CD14-positive monocyte (primary cell): Measurements from ENCODE around the gene ARMH3. TPM values are rescaled to one million over a fixed set of nuclear protein-coding genes. Genes with fewer than 3 reads are reported as not detected.

ENCODE experiments used
- DNase-seq, 3 donors: peaks; one replicate each; pipeline ENCODE4 v3.0.0-alpha.2; 2011 to 2022
- H2AFZ ChIP-seq: 2 replicates; pipeline ENCODE4 v1.6.0; 2012; ENCODE audit warnings: mild to moderate bottlenecking, low read depth, low read length, inconsistent platforms; ENCODE audit not compliant: insufficient read depth, poor library complexity, severe bottlenecking
- H3K27ac ChIP-seq, 2 donors: 1 replicate in 1 of 2; 2 replicates in 1 of 2; pipeline ENCODE4 v1.5.1; 2012 to 2013; ENCODE audit warnings: low read length in 2 of 2, control low read depth in 1 of 2, inconsistent platforms in 1 of 2, low read depth in 1 of 2, mild to moderate bottlenecking in 1 of 2
- H3K27me3 ChIP-seq, 2 donors: one replicate each; pipeline versions ENCODE4 v1.6.0 to v1.6.1; 2011 to 2013; ENCODE audit warnings: low read length in 2 of 2; ENCODE audit not compliant: control insufficient read depth in 2 of 2, insufficient read depth in 2 of 2
- H3K36me3 ChIP-seq, 2 donors: replicated peaks in 1 of 2; 1 replicate in 1 of 2; 2 replicates in 1 of 2; pipeline versions ENCODE4 v1.5.1 to v1.6.1; 2012 to 2013; ENCODE audit warnings: low read length in 2 of 2, control low read depth in 1 of 2, inconsistent platforms in 1 of 2, mild to moderate bottlenecking in 1 of 2; ENCODE audit not compliant: insufficient read depth in 2 of 2, control insufficient read depth in 1 of 2
- H3K4me1 ChIP-seq, 2 donors: 1 replicate in 1 of 2; 2 replicates in 1 of 2; pipeline versions ENCODE4 v1.5.1 to v1.6.1; 2012 to 2013; ENCODE audit warnings: low read length in 2 of 2, control low read depth in 1 of 2, inconsistent platforms in 1 of 2, mild to moderate bottlenecking in 1 of 2, moderate library complexity in 1 of 2; ENCODE audit not compliant: insufficient read depth in 2 of 2, control insufficient read depth in 1 of 2
- H3K4me2 ChIP-seq: replicated peaks from 2 replicates; pipeline ENCODE3; 2012; ENCODE audit warnings: low read length, moderate library complexity, mild to moderate bottlenecking; ENCODE audit not compliant: poor library complexity, severe bottlenecking; ENCODE audit errors: extremely low read depth
- H3K4me3 ChIP-seq, 3 experiments: fragments of 200-600 bp in 1 of 3; sonication (generic) in 1 of 3; replicated peaks in 1 of 3; 1 replicate in 2 of 3; 2 replicates in 1 of 3; pipeline ENCODE4 v1.5.1; 2011 to 2013; ENCODE audit warnings: low read length in 3 of 3, mild to moderate bottlenecking in 3 of 3, control low read depth in 2 of 3, low read depth in 2 of 3, inconsistent platforms in 1 of 3, moderate library complexity in 1 of 3
- H3K79me2 ChIP-seq: 2 replicates; pipeline ENCODE4 v1.6.0; 2012; ENCODE audit warnings: mild to moderate bottlenecking, control low read depth, inconsistent platforms, low read length, moderate library complexity; ENCODE audit not compliant: insufficient read depth
- H3K9ac ChIP-seq: 2 replicates; pipeline ENCODE4 v1.6.0; 2017; ENCODE audit warnings: low read length, mild to moderate bottlenecking; ENCODE audit not compliant: insufficient read depth, poor library complexity, severe bottlenecking
- H3K9me3 ChIP-seq, 2 donors: replicated peaks in 1 of 2; 1 replicate in 1 of 2; 2 replicates in 1 of 2; pipeline versions ENCODE4 v1.5.1 to v1.6.1; 2012 to 2013; ENCODE audit warnings: low read length in 2 of 2, control low read depth in 1 of 2; ENCODE audit not compliant: control insufficient read depth in 1 of 2, insufficient read depth in 1 of 2
- H4K20me1 ChIP-seq: 2 replicates; pipeline ENCODE4 v1.6.0; 2012; ENCODE audit warnings: mild to moderate bottlenecking, low read length, control low read depth, moderate library complexity; ENCODE audit not compliant: insufficient read depth
- H3K27ac Mint-ChIP-seq, 7 donors: one replicate each; pipeline ENCODE4 v1.8.0; 2020; ENCODE audit warnings: mild to moderate bottlenecking in 7 of 7, mixed read lengths in 7 of 7, moderate library complexity in 6 of 7, inconsistent platforms in 2 of 7
- H3K27me3 Mint-ChIP-seq, 3 donors: one replicate each; pipeline ENCODE4 v1.8.0; 2021 to 2022; ENCODE audit warnings: low read depth in 3 of 3, mild to moderate bottlenecking in 3 of 3, mixed read lengths in 3 of 3, moderate library complexity in 3 of 3, inconsistent platforms in 1 of 3
- H3K36me3 Mint-ChIP-seq, 2 donors: one replicate each; pipeline ENCODE4 v1.8.0; 2020; ENCODE audit warnings: mixed read lengths in 2 of 2, inconsistent platforms in 1 of 2, mild to moderate bottlenecking in 1 of 2
- H3K4me1 Mint-ChIP-seq: one replicate; pipeline ENCODE4 v1.8.0; 2020; ENCODE audit warnings: mild to moderate bottlenecking, mixed read lengths
- H3K4me3 Mint-ChIP-seq, 2 donors: one replicate each; pipeline ENCODE4 v1.8.0; 2020; ENCODE audit warnings: mild to moderate bottlenecking in 2 of 2, mixed read lengths in 2 of 2, moderate library complexity in 1 of 2
- H3K9me3 Mint-ChIP-seq, 7 donors: one replicate each; pipeline ENCODE4 v1.8.0; 2020 to 2022; ENCODE audit warnings: mixed read lengths in 7 of 7, mild to moderate bottlenecking in 6 of 7, moderate library complexity in 6 of 7, inconsistent platforms in 2 of 7
- CTCF ChIP-seq: fragments of 200-600 bp; IDR thresholded peaks from one replicate; pipeline ENCODE4 v1.8.0; 2022; ENCODE audit warnings: antibody characterized with exemption, mild to moderate bottlenecking
- WGBS: methylation state at CpG from one replicate; pipeline ENCODE4 v1.1.5; 2013; ENCODE audit warnings: missing lambda C conversion rate; ENCODE audit not compliant: insufficient coverage; 5-methylcytosine and 5-hydroxymethylcytosine counted together
- intact Hi-C, 2 donors: fragments of 100-400 bp; cut with micrococcal nuclease; formaldehyde crosslinking; loops; one replicate each; pipeline versions ENCODE4 v1.15.0 to v1.15.1; 2023
- polyA plus RNA-seq, 3 donors: library from polyadenylated mRNA; depleted of rRNA in 1 of 3; unstranded in 2 of 3; stranded (reverse) in 1 of 3; fragments of 300-500 nt in 2 of 3; fragments of >200 nt in 1 of 3; fragmentation: Illumina TruSeq in 2 of 3; gene quantifications; 1 replicate in 2 of 3; 2 replicates in 1 of 3; pipeline ENCODE4 v1.2.3, GENCODE V29; 2012 to 2021

The ARMH3 gene
- polyA plus RNA-seq, 3 donors, result 20.4 to 26.3 (median 22.1) TPM

- peak overlapping the region; percentile 64 to 92 (median 80) for H3K4me3 ChIP-seq
- peaks cover 2 to 8% of the 10 kb centered on the region in 2 donors for H3K36me3 Mint-ChIP-seq
- H3K27me3 Mint-ChIP-seq, result peaks cover 1 to 4% (median 1%) of the 10 kb centered on the region in 3 donors
- TF ChIP-seq CTCF, result no peak
- no peaks in the 10 kb centered on the region for H3K27me3 ChIP-seq
- intact Hi-C loops, result loop anchor here in 1 of 2 donors (5.0 kb wide), 2 partner anchors 223 to 283 kb away; partner anchors contain the start of genes KCNIP2 and NPM3
- peaks cover 0 to 13% of the 10 kb centered on the region in 2 donors for H3K36me3 ChIP-seq
- peaks cover 49% of the 10 kb centered on the region for H3K79me2 ChIP-seq
- peaks cover 47% of the 10 kb centered on the region for H3K4me1 Mint-ChIP-seq
- H3K4me3 Mint-ChIP-seq, result peak overlapping the region; percentile 81 to 94
- peak overlapping the region; percentile 96 for H3K9ac ChIP-seq
- 9% methylated on average over 63 of the region's 63 CpGs for WGBS
- peaks cover 48 to 50% of the 10 kb centered on the region in 2 donors for H3K4me1 ChIP-seq
- H3K9me3 ChIP-seq, result no peaks in the 10 kb centered on the region
- peak in 2 of 3 donors; percentile 8 to 28 for DNase-seq
- peak overlapping the region; percentile 97 for H2AFZ ChIP-seq
- H3K27ac ChIP-seq, result peak overlapping the region; percentile 49 to 87
- peaks cover 44% of the 10 kb centered on the region for H4K20me1 ChIP-seq
- H3K9me3 Mint-ChIP-seq, result no peaks in the 10 kb centered on the region
- H3K4me2 ChIP-seq, result peak overlapping the region; percentile 98
- H3K27ac Mint-ChIP-seq, result peak overlapping the region; percentile 44 to 91 (median 83)
Observed at GRCh38 chr10:102065561-102066398, 9.8 kb upstream of the ARMH3 start.

GRCh38 chr10:102064868-102065560 lies 9.0 kb upstream of the ARMH3 start, which contains the start of gene HPS6:
Gene HPS6 (plus strand): TSS chr10:102065349. CDS start chr10:102065475, 126 bp downstream.
- Mint-ChIP-seq H3K4me3 (peak within 1 kb of the TSS; percentile 81 to 94), H3K9me3 (no peaks in the 10 kb centered on the region), H3K27me3 (peaks cover 1 to 4% (median 1%) of the 10 kb centered on the region in 3 donors), H3K36me3 (peaks cover 2 to 8% of the 10 kb centered on the region in 2 donors), H3K4me1 (peaks cover 44% of the 10 kb centered on the region), H3K27ac (peak within 1 kb of the TSS; percentile 80 to 92 (median 88))
- Histone ChIP-seq H2AFZ (peak within 1 kb of the TSS; percentile 97), H3K79me2 (peaks cover 44% of the 10 kb centered on the region), H4K20me1 (peaks cover 40% of the 10 kb centered on the region), H3K27me3 (no peaks in the 10 kb centered on the region), H3K4me3 (peak within 1 kb of the TSS; percentile 64 to 92 (median 80)), H3K4me2 (peak within 1 kb of the TSS; percentile 98), H3K9ac (peak within 1 kb of the TSS; percentile 96), H3K9me3 (no peaks in the 10 kb centered on the region), H3K4me1 (peaks cover 44 to 50% of the 10 kb centered on the region in 2 donors), H3K36me3 (peaks cover 0 to 13% of the 10 kb centered on the region in 2 donors), H3K27ac (peak within 1 kb of the TSS; percentile 49 to 87)
- peak; percentile 85 to 88 (median 86) for DNase-seq
- intact Hi-C loops, result loop anchor here in 1 of 2 donors (5.0 kb wide), 2 partner anchors 223 to 283 kb away; partner anchors contain the start of genes KCNIP2 and NPM3
- TF ChIP-seq CTCF, result no peak
- WGBS, result 0% methylated on average over 56 of the region's 61 CpGs
